Fibroblast of skin of left quadriceps (primary cell): ENCODE measurements around the gene IGF2R.
"Not testable (repeated sequence)": the region's sequence is repeated elsewhere in the genome, so short reads cannot be mapped to it uniquely, and the experiment has no call there.

Experiments used
- DNase-seq, 2 experiments: peaks; one replicate each; pipeline ENCODE4 v3.0.0-alpha.2; 2013; ENCODE audit warnings: low read depth in 2 of 2

IGF2R gene, protein sequence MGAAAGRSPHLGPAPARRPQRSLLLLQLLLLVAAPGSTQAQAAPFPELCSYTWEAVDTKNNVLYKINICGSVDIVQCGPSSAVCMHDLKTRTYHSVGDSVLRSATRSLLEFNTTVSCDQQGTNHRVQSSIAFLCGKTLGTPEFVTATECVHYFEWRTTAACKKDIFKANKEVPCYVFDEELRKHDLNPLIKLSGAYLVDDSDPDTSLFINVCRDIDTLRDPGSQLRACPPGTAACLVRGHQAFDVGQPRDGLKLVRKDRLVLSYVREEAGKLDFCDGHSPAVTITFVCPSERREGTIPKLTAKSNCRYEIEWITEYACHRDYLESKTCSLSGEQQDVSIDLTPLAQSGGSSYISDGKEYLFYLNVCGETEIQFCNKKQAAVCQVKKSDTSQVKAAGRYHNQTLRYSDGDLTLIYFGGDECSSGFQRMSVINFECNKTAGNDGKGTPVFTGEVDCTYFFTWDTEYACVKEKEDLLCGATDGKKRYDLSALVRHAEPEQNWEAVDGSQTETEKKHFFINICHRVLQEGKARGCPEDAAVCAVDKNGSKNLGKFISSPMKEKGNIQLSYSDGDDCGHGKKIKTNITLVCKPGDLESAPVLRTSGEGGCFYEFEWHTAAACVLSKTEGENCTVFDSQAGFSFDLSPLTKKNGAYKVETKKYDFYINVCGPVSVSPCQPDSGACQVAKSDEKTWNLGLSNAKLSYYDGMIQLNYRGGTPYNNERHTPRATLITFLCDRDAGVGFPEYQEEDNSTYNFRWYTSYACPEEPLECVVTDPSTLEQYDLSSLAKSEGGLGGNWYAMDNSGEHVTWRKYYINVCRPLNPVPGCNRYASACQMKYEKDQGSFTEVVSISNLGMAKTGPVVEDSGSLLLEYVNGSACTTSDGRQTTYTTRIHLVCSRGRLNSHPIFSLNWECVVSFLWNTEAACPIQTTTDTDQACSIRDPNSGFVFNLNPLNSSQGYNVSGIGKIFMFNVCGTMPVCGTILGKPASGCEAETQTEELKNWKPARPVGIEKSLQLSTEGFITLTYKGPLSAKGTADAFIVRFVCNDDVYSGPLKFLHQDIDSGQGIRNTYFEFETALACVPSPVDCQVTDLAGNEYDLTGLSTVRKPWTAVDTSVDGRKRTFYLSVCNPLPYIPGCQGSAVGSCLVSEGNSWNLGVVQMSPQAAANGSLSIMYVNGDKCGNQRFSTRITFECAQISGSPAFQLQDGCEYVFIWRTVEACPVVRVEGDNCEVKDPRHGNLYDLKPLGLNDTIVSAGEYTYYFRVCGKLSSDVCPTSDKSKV (N-terminal part only)

DNA sequence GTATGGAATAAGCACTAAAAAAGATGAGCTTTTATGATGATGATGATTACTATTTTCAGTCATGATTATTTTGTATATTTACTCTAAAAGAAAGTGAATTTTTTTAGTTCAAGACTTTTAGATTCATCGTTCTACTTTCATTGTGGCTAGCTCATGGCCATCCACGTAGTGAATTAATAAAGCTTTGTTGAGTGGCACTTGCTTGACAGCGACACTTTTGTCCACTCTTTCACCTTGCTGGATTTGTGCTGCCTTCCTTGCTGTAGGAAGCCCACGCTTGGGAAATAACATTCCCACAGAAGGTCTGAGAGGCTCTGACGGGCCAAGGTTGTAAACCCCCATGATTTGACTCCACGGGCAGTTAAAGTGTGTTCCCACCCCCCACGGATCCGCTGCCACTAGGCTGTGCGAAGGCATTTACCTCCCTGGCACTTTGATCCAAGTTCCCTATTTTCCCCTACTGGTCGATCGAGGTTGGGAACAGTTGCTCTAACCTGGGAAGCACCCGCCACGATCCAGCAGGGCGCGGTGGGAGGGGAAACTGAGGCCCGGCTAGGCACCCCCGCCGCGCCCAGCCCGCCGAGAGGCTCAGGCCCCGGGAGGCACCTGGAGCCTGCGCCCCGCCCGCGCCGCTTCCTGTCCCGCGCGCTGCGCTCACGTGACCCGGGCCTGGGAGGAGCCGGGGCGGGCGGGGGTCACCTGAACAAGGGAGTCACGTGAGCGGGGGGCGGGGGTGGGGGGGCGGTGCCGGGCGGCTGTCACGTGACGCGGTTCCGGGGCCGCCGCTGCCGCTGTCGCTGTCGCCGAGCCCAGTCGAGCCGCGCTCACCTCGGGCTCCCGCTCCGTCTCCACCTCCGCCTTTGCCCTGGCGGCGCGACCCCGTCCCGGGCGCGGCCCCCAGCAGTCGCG, at the start of gene IGF2R:
TSS of gene IGF2R (plus strand) at position 788 of the 909 bp plus-strand sequence. CDS start 165 bp downstream, outside the sequence.
- DNase-seq: peak; percentile 67 to 70

DNA sequence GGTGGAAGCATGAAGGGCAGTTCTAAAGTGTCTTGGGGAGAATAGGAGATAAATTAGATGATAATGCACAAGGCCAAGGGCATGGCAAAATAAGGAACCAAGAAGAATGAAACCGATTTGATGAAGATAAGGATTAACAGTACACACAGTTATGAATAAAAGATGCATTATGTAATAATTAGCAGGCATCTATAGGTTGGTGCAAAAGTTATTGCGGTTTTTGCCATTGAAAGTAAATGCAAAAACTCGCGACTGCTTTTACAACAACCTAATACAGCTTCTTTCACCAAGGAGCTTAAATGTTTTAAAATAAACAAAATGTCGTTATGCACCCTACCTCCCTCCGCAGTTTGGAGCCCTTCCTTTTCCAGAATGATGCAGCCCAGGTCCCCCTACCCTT, 49.1 kb upstream of the IGF2R start:
- DNase-seq: no peak

DNA sequence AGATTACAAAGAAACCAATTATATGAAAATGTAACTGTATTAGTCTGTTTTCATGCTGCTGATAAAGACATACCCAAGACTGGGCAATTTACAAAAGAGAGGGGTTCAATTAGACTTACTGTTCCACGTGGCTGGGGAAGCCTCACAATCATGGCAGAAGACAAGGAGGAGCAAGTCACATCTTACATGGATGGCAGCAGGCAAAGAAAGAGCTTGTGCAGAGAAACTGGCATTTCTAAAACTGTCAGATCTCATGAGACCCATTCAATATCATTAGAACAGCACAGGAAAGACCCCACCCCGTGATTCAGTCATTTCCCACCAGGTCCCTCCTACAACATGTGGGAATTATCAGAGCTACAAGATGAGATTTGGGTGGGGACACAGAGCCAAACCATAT, 44.7 kb upstream of the IGF2R start:
- DNase-seq: not testable (repeated sequence)

DNA sequence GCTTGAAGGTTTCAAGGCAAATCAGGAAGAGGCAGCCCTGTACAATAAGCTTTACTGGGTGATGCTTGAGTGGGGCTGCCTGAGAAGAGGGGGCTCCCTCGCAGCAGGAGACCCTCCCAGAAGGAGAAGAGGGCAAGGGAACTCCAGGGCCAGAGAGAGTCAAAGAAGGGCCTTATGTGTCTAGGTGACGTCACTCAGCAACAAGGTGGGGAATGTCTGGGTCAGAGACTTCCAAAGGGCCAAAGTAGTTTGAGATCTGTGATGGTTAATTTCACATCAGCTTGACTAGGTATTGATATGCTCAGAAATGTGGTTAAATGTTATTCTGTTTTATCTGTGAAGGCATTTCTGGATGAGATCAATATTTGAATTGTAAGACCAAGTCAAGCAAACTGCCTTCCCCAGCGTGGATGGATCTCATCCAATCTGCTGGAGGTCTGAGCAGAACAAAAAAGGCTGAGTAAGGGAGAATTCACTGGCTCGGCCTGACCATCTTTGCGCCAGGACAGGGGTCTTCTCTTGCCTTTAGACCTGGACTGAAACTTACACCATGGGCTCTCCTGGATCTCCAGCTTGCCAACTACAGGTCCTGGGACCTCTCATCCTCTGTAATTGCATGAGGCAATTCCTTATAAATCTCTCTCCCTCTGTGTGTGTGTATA, 42.2 kb upstream of the IGF2R start:
- DNase-seq: no peak

DNA sequence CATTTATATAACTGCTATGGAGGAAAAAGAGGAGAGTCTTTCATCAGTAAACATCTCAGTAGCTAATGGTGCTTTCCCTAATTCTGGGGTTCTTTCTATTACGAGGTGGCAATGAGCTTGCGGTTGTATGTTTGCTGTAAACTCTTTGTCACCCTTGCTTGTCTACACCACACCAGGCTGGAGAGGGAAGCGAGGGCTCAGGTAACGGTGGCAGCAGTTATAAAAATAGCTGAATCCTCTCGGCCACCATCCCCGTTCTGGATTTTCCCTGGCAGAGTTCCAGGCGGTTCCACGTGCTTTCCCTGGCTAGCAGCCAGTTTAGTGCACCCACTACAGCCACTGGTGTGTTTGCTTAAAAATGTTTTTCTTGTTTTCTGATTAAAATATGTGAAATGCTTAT, 39.1 kb upstream of the IGF2R start:
- no peak for DNase-seq

DNA sequence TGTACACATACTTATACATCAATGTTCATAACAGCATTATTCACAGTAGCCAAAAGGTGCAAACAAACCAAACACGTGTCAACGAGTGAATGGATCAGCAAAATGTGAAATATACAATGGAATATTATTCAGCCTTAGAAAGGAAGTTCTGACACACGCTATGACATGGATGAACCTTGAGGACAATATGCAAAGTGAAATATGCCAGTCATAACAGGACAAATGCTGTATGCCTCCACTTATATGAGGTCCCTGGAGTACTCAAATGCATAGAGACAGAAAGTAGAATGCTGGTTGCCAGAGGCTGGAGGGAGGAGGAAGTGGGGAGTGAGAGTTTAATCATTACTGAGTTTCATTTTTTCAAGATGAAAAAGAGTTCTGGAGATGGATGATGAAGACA, 37.8 kb upstream of the IGF2R start:
- no peak for DNase-seq

DNA sequence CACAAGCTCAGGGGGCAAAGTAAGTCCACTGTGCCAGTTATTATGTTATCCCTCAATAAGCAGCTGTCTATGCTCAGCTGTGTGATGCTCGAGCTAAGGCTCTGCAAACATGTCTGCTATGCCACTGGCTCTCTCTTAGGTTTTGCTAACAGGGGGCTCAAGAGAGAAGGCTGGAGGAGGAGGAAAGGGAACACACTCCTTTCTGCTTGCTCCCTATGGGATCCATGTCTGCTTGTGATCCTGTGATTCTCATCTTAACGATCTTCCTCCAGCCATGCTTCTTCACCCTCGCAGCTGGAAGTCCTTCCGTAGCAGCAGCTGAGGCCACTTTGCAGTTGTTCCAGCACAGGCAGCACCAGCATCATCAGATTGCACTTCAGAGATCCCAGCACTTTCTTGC, 37.0 kb upstream of the IGF2R start:
- DNase-seq: no peak

DNA sequence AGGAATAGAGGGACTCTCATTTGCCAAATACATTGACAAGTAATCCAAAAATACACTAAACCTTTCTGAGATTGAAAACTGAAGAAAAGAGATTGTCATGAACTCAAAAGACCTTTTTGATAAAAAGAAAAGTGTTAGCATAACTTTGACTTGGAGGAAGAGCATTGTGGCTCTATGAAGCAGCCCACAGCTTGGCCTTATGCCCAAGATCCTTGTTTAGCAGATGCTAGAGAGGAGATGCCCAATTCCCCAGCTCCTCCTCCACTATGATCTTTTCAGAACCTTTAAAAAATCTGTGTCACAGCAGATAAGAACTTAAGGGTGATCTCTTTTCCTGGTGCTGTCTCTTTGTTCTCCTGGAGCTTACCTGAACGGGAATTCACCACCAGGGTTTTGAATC, 35.8 kb upstream of the IGF2R start:
- DNase-seq: no peak

DNA sequence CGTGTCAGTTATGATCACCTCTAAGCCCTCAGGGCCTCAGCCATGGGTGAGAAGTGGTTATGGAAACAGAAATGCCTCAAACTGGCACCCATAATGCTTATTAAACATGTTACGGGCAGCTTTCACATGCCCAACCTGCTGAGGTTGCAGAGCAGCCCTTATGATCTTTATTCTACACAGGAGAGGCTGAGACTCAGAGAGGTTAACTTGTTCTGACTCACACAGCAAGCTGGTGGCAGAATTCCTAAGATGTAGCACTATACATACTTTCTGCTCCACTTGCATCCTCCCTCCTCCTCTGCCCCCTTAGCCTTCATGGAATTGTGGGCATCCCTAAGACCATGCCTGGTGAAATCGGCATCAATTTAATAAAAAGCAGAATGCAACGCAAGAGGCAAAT, 34.7 kb upstream of the IGF2R start:
- DNase-seq: no peak

DNA sequence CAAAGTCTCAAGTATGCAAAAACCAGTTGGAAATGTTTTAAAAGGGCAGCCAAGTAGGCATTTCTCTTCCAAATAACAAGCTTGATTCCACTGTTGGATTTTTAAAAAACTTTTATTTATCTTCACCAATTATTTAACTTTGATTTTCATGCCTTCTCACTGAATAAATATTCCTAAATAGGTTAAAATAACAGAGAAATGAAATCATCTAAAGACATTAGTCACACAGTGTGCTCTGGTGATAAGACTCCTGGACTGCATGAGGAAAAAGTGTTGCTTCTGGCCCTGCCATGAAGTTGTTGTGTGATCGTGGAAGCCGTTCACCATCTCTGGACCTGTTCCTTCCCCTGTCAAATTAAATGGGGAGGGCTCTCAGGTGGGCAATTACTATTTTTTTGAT, 33.8 kb upstream of the IGF2R start:
- no peak for DNase-seq

DNA sequence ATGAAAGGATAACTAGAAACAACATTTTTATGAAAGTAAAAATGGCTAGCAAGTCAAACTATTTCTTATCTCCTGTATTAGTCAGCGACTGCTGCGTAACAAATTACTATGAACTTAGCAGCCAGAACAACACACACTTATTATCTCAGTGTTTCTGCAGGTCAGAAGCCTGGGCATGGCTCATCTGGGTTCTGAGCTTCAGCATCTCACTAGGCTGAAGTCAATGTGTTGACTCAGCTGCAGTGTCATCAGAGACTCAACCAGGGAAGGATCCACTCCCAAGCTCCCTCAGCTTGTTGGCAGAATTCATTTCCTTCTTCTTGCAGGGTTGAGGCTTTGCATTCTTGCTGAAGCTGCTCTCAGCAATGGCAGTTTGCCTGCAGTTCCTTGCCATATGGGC, 33.2 kb upstream of the IGF2R start:
- no peak for DNase-seq

DNA sequence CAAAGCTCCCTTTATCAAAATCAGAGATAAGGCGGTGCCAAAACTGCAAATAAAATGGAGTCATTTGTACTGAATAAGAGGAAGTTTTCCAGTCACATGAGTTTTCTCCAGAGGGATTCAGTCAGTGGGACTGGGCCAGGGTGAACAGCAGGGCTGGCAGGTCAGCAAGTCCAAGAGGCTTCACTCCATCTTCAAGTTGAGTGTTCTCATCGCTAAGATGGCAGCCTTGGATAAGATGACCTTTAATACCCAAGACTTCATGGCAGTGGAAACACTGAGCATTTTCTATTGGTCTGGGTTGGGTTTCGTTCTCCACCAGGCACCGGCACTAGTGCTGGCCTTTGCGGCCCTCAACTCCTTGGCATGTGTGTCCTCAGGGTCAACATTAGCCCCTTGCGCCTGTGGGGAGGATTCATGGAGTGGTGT, 29.3 kb upstream of the IGF2R start:
- DNase-seq: no peak

DNA sequence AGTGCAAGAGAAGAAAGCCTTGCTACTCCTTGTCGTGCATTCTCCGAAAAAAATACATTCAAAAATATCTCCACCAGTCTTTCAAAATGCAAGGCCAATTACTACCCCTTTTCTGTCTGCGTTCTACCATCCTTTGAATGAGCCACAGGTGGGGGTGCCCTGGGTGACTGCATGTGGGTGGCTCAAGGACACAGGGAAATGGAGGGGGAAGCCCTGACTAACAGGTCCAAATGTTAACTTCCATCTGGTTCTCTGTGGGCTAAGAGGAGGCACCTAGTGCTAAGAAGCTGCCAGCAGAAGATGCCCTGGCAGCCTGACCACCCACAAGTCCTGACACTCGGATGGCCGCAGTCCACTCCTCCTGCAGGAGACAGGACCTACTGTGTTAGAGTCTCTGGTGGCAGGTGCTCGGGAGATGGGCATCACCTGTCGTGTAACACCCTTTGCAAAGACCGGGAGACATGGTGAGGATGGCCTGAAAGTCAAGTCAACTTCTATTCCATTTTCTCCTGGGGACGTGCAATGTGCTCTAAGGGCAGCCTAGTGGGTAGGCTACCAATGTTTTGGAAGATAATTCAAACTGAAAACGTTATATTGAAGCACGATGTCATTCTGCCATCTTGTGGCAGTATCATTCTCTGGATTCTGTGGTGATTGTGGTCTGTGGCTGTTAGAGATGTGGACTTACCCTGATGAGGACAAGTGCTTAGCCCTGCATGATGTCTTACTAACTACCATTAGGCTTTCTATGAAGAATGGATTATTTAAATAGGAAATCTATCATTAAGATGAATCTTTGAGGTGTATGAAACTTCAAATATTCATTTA, 27.4 kb upstream of the IGF2R start:
- DNase-seq: no peak

DNA sequence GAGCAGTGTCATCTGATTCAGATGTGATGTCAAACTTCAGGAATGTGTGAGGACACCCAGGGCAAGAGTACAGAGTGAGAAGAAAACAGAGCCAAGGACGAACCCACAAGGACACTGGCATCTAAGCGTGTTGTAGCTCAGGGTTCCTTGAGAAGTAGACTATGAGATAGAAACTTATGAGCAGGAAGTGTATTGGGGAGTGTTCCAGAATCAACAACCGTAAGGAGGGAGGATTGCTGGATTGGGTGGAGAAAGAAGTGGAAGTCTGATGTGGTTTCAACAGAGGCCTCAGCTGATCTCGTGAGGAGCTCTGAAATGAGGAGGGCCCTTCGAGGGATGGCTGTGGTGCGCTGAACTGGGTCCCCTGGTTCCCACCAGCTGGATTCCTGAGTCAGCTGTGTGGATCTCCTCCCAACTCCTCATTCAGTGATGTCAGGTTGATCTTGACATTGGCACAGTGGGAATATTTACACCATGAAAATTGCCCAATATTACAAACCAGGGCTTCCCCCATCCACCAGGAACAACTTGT, 25.7 kb upstream of the IGF2R start:
- DNase-seq: no peak

DNA sequence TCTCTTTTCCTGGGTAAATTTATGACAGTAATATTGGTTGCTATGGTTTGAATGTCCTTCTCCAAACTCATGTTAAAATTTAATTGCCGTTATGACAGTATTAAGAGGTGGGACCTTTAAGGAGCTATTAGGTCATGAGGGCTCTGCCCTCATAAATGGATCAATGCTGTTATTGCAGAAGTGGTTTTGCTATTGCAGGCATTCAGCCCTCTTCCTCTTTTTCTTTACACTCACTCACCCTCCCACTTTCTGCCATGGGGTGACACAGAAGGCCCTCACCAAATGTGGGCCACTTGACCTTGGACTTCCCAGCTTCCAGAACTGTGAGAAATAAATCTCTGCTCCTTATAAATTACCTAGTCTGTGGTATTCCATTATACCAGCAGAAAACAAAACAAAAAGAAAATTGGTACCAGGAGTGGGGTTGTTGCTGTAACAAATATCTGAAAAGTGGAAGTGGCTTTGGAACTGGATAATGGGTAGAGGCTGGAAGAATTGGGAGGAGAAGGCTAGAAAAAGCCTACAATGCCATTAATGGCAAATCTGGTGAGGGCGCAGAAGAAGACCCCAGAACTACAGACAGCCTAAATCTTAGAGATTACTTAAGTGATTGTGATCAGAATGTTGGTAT, 24.8 kb upstream of the IGF2R start:
- DNase-seq: no peak

DNA sequence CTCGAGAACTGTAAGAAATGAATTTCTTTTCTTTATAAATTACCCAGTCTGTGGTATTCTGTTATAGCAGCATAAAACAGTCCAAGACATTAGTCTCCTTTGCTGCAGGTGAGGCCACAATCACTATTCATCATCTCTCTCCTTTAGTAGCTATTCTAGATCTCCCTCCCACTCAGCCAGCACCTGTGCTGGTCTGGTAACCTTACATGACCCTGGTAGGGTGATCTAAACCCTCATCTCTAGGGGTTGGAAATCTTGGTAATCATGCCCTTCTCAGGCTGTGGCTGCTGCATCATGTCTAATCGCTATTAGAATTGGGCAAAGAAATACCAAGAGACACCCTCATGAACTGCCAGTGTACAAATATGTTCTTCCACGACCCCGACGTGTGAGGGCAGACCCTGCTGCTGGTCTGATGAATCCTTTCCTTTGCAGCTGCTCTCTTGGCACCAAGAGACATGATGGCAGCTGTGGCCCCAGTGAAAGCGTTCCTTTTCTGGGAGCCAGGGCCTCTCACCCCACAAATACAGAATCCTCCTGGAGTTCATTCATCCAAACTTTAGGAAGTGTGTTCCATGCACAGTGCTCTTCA, 23.0 kb upstream of the IGF2R start:
- DNase-seq: no peak

DNA sequence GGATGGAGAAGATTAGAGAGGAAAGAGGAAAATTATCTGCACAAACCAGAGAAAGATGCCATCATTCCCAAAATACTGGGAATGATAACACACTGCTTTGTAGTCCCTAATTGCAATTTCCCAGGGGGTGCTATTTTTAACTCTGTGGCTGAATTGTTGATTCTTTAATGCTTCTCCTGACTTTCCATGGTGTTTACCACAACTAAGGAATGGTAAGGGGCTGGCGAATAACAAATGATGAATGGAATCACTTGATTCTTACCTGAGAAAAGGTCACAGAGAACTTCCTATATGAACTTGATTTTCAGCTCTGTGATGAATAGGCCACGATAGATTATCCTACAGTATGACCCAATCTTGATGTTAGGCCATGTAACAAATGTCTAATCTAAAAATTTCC, 22.0 kb upstream of the IGF2R start:
- DNase-seq: no peak

DNA sequence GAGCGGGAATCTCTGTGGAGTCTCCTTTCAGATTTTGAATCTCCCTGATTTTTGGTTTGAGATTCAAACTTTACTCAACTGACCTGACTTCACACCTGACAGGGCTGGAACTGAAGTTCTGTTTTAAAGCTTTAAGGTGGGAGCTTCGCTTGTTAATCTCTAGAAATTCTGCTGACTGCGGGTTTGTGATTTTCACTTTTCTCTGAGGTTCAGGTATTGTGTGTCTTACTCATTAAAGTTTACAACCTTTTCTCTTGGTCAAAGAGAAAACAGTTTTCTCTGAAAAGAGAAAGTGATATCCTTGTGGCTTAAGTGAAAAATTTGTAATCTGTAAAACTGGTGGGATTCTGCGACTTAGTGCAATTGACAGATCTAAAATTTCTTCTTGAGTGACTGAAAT, 20.7 kb upstream of the IGF2R start:
- DNase-seq: no peak
